ENCODE results near the gene WRAP53. TPM values are rescaled to one million over a fixed set of nuclear protein-coding genes. Genes with fewer than 3 reads are reported as not detected.
"Not testable (repeated sequence)": the region's sequence is repeated elsewhere in the genome, so short reads cannot be mapped to it uniquely, and the experiment has no call there.

Gene WRAP53
- polyA plus RNA-seq (ENCODE audit: insufficient read length in 3 of 3): 10 to 100 TPM; 12.8 to 13.6 (median 13.1) TPM

GRCh38 chr17:7687908-7688807 is at the start of gene WRAP53:
Gene WRAP53, plus strand, starts transcription at chr17:7688477. Its CDS starts 172 bp downstream, at chr17:7688649.
- DNase-seq (ENCODE audit: low read depth in 3 of 3, low spot score in 2 of 3): peak; percentile 92 to 96 (median 95)

GRCh38 chr17:7640783-7641182 is 47.5 kb upstream of the WRAP53 start:
- no peak for DNase-seq (ENCODE audit: low read depth in 3 of 3, low spot score in 2 of 3)

- not testable (repeated sequence) for DNase-seq (ENCODE audit: low read depth in 3 of 3, low spot score in 2 of 3)
These were observed 46.6 kb upstream of the WRAP53 start for GRCh38 chr17:7641635-7642034.

- DNase-seq (ENCODE audit: low read depth in 3 of 3, low spot score in 2 of 3): no peak
These were observed 43.5 kb upstream of the WRAP53 start for GRCh38 chr17:7644775-7645174.

DNA sequence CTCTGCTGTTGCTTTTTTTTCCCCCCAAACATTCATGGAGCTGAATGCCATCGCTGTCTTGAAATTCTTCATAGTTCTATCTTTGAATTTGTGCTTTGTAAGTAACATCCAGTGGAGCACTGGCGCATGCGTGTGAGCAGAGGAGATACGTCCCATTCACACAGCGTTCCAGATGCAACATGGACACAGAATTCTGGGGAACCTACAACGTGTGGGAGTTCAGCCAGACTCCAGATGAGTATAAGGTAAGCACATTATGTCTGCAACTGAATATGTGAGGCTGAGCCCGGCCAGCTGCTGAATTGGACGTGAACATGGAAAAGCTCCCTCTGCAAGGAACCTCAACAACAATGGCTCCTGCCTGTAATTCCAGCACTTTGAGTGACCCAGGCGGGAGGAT is 41.8 kb upstream of the WRAP53 start:
- DNase-seq (ENCODE audit: low read depth in 3 of 3, low spot score in 2 of 3): no peak

GRCh38 chr17:7647018-7647417 is 41.3 kb upstream of the WRAP53 start:
- no peak for DNase-seq (ENCODE audit: low read depth in 3 of 3, low spot score in 2 of 3)

DNA sequence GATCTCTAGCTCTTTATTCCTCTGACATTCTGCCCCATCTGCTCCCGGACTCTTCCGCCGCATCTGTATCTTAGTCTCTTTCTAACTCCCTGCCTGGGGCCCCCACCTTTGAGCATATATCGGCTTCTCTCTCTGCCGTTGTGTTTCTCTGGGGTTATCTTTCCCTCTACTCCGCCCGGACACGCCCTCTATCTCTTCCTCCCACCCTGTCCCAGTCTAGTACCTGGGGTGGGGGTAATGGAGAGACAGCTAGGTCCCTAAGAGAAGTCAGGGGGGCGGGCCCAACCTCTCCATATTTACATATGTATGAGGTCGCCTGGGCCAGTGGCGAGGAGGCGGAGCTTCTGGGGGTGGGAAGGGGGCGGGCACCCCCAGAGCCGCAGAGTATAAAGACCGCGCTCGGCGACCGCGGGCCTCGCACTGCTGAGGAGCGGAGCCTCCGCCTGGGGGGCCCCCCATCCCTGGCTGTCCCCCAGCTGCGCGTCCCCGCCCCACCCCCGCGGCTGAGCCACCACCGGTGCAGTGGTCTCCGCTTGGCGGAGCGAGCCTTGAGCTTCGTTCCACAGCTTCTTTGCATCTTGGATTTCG is 37.7 kb upstream of the WRAP53 start, which contains the start of gene ATP1B2:
Gene ATP1B2 (plus strand): TSS at position 418 of the 588 bp plus-strand sequence. CDS start 593 bp downstream, outside the sequence.
- DNase-seq (ENCODE audit: low read depth in 3 of 3, low spot score in 2 of 3): peak in 1 of 3 donors; percentile 54

DNA sequence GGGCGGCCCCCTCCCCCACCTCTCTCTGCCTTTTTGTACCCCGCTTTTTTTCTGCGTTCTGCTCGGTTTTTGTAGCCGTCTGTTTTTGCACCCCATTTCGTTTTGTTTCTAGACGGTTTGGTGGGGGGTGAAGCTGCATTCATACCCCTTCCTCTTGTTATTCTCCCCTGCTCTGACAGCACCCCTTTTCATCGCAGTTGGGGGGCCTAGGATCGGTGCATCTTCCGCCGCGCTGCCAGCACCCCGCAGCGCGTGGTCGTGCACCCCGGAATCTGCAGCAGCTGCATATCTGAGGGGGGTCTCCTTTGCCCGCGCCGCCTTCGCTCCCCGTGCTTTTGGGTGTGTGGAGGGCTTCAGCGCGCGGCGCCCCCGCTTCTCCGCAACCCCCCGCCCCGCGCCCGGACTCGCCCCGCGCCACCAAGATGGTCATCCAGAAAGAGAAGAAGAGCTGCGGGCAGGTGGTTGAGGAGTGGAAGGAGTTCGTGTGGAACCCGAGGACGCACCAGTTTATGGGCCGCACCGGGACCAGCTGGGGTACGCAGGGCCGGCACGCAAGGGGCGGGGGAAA is 37.1 kb upstream of the WRAP53 start:
- DNase-seq (ENCODE audit: low read depth in 3 of 3, low spot score in 2 of 3): no peak

- peak in 1 of 3 donors; percentile 51 for DNase-seq (ENCODE audit: low read depth in 3 of 3, low spot score in 2 of 3)
These were observed 36.5 kb upstream of the WRAP53 start for GRCh38 chr17:7651665-7652387.

- no peak for DNase-seq (ENCODE audit: low read depth in 3 of 3, low spot score in 2 of 3)
These were observed 35.6 kb upstream of the WRAP53 start for GRCh38 chr17:7652388-7653356.

DNA sequence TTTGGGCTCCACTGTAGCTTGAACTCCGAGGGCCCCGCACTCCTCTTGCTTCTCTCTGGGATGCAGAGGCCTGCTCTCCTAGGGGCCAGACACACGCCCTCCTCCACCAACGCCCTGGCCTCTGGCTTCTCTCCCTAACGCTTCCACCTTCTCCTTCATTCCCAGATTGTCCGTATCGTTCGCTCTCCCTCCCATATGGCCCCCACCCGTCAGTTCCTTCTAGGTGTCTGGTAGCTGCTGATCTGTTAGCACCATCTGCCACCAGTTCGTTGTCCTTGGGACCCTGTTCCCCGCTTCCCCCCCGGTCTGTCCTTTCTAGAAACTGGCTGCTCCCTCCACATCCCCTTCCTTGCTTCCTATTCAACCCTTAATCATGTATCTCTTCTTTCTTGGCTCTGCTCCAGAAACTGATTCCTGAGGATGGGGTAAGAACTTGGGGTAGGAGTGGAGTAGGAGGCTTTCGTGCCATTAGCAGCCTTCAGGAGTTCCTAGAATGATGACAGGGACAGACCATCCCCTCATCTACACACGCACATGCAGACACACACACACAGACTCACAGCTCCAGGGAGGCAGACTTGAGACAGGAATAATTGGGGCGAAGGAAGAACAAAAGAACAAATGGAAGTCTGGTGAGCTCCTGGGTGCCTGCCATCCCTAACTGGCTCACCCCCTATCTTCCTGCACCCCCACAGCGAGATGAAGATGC is 33.3 kb upstream of the WRAP53 start:
- no peak for DNase-seq (ENCODE audit: low read depth in 3 of 3, low spot score in 2 of 3)

GRCh38 chr17:7655541-7655840 is 32.8 kb upstream of the WRAP53 start:
- no peak for DNase-seq (ENCODE audit: low read depth in 3 of 3, low spot score in 2 of 3)

DNA sequence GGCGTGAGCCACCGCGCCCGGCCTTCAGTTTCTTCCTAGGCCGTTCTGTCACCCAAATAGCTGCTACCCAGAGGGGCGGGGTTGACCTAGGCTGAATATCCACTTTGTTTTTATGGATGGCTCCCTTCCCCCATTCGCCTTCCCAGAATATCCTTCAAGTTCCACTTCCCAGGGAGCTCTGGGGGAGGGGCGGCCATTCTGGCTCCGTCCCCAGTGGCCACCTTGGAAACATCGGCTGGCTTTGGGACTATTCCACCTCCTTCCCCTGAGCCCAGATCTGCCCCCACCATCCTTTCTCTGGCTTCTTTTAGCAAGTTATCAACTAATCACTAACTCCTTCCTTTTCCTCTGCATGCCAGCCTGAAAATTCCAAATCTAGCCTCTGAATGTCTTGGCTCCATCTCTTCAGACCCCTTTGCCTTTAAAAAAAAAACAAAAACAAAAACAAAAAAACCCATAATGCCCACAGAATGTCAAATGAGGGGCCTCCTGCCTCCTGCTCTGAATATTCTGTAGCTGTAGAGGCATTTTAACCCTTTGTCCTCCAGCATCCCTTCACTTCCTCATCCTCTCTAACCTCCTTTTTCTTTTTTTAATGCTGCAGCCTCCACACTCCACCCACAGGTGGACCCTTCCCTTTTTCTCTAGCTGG is 31.2 kb upstream of the WRAP53 start:
- DNase-seq (ENCODE audit: low read depth in 3 of 3, low spot score in 2 of 3): peak in 1 of 3 donors; percentile 39

- no peak for DNase-seq (ENCODE audit: low read depth in 3 of 3, low spot score in 2 of 3)
These were observed 20.4 kb upstream of the WRAP53 start for GRCh38 chr17:7667656-7668406.

DNA sequence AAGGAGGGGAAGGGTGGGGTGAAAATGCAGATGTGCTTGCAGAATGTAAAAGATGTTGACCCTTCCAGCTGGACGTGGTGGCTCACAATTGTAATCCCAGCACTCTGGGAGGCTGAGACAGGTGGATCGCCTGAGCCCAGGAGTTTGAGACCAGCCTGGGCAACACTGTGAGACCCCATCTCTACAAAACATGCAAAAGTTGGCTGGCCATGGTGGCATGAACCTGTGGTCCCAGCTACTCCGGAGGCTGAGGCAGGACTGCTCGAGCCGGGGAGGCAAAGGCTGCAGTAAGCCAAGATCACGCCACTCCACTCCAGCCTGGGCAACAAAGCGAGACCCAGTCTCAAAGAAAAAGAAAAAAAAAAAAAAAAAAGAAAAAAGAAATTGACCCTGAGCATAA is 19.8 kb upstream of the WRAP53 start:
- DNase-seq (ENCODE audit: low read depth in 3 of 3, low spot score in 2 of 3): no peak

DNA sequence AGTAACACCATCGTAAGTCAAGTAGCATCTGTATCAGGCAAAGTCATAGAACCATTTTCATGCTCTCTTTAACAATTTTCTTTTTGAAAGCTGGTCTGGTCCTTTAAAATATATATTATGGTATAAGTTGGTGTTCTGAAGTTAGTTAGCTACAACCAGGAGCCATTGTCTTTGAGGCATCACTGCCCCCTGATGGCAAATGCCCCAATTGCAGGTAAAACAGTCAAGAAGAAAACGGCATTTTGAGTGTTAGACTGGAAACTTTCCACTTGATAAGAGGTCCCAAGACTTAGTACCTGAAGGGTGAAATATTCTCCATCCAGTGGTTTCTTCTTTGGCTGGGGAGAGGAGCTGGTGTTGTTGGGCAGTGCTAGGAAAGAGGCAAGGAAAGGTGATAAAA is 15.0 kb upstream of the WRAP53 start:
- no peak for DNase-seq (ENCODE audit: low read depth in 3 of 3, low spot score in 2 of 3)

GRCh38 chr17:7674934-7675333 is 13.3 kb upstream of the WRAP53 start:
- no peak for DNase-seq (ENCODE audit: low read depth in 3 of 3, low spot score in 2 of 3)

DNA sequence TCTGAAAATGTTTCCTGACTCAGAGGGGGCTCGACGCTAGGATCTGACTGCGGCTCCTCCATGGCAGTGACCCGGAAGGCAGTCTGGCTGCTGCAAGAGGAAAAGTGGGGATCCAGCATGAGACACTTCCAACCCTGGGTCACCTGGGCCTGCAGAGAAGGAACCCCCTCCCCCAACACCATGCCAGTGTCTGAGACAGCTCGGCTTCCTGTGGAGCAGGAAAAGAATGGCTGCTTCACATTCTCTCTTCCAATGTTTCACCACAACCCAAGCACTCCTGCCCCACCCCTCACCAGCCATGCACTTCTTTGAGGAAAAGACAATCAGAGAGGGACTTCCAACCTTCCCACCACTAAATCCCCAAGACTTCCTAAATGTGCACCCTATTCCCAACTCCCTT is 11.7 kb upstream of the WRAP53 start:
- DNase-seq (ENCODE audit: low read depth in 3 of 3, low spot score in 2 of 3): no peak
